HEK293 (cell line): Measurements from ENCODE around the gene TMEM63A.

ENCODE experiments used
- FEZF1 ChIP-seq: fragments of 450-650 bp; formaldehyde crosslinking; IDR thresholded peaks from 2 replicates; pipeline ENCODE4 v1.5.1; 2016; ENCODE audit warnings: missing biosample characterization, missing genetic modification characterization
- GLIS1 ChIP-seq: fragments of 450-650 bp; formaldehyde crosslinking; IDR thresholded peaks from 2 replicates; pipeline ENCODE4 v1.5.1; 2016; ENCODE audit warnings: missing biosample characterization, missing genetic modification characterization
- KLF7 ChIP-seq: fragments of 450-650 bp; formaldehyde crosslinking; IDR thresholded peaks from 2 replicates; pipeline ENCODE4 v1.5.1; 2016; ENCODE audit warnings: missing biosample characterization, missing genetic modification characterization, borderline replicate concordance
- KLF9 ChIP-seq: fragments of 450-650 bp; formaldehyde crosslinking; IDR thresholded peaks from 2 replicates; pipeline ENCODE4 v1.5.1; 2016; ENCODE audit warnings: missing biosample characterization, missing genetic modification characterization, low read depth
- MEIS1 ChIP-seq: sonication (generic); formaldehyde crosslinking; IDR thresholded peaks from 2 replicates; pipeline ENCODE4 v1.8.1; 2022; ENCODE audit warnings: missing genetic modification reagents, mild to moderate bottlenecking, borderline replicate concordance
- MZF1 ChIP-seq: fragments of 450-650 bp; formaldehyde crosslinking; IDR thresholded peaks from 2 replicates; pipeline ENCODE4 v1.5.1; 2017; ENCODE audit warnings: missing biosample characterization, missing genetic modification characterization, borderline replicate concordance
- PRDM10 ChIP-seq: fragments of 450-650 bp; formaldehyde crosslinking; IDR thresholded peaks from 2 replicates; pipeline ENCODE4 v1.5.1; 2016; ENCODE audit warnings: missing biosample characterization, missing genetic modification characterization
- TRIM28 ChIP-seq: IDR thresholded peaks from 2 replicates; pipeline ENCODE4 v1.6.1; 2011; ENCODE audit warnings: low read length, control low read depth, borderline replicate concordance
- TSHZ1 ChIP-seq: fragments of 450-650 bp; formaldehyde crosslinking; IDR thresholded peaks from 2 replicates; pipeline ENCODE4 v1.5.1; 2016; ENCODE audit warnings: missing biosample characterization, missing genetic modification characterization, borderline replicate concordance
- ZBTB21 ChIP-seq: fragments of 450-650 bp; formaldehyde crosslinking; IDR thresholded peaks from 2 replicates; pipeline ENCODE4 v1.5.1; 2017; ENCODE audit warnings: missing biosample characterization, missing genetic modification characterization
- ZBTB6 ChIP-seq: fragments of 450-650 bp; formaldehyde crosslinking; IDR thresholded peaks from 2 replicates; pipeline ENCODE4 v1.5.1; 2017; ENCODE audit warnings: missing biosample characterization, missing genetic modification characterization
- ZBTB8A ChIP-seq: fragments of 450-650 bp; formaldehyde crosslinking; IDR thresholded peaks from 2 replicates; pipeline ENCODE4 v1.5.1; 2016; ENCODE audit warnings: missing biosample characterization, missing genetic modification characterization
- ZNF16 ChIP-seq: fragments of 450-650 bp; formaldehyde crosslinking; IDR thresholded peaks from 2 replicates; pipeline ENCODE4 v1.5.1; 2016; ENCODE audit warnings: low read depth, missing biosample characterization, missing genetic modification characterization
- ZNF169 ChIP-seq: fragments of 450-650 bp; formaldehyde crosslinking; IDR thresholded peaks from 2 replicates; pipeline ENCODE4 v1.5.1; 2016; ENCODE audit warnings: missing biosample characterization, missing genetic modification characterization
- ZNF184 ChIP-seq: fragments of 450-650 bp; IDR thresholded peaks from 2 replicates; pipeline ENCODE4 v1.5.1; 2018; ENCODE audit warnings: missing biosample characterization, mild to moderate bottlenecking, missing genetic modification characterization
- ZNF24 ChIP-seq: fragments of 450-650 bp; formaldehyde crosslinking; IDR thresholded peaks from 2 replicates; pipeline ENCODE4 v1.5.1; 2016; ENCODE audit warnings: missing biosample characterization, missing genetic modification characterization
- ZNF280C ChIP-seq: fragments of 450-650 bp; formaldehyde crosslinking; IDR thresholded peaks from 2 replicates; pipeline ENCODE4 v1.5.1; 2016; ENCODE audit warnings: missing biosample characterization, missing genetic modification characterization
- ZNF558 ChIP-seq: fragments of 450-650 bp; formaldehyde crosslinking; IDR thresholded peaks from 2 replicates; pipeline ENCODE4 v1.5.1; 2016; ENCODE audit warnings: missing biosample characterization, missing genetic modification characterization
- ZNF600 ChIP-seq: fragments of 450-650 bp; formaldehyde crosslinking; IDR thresholded peaks from 2 replicates; pipeline ENCODE4 v1.5.1; 2016; ENCODE audit warnings: missing biosample characterization, missing genetic modification characterization
- ZNF645 ChIP-seq: fragments of 450-650 bp; formaldehyde crosslinking; IDR thresholded peaks from 2 replicates; pipeline ENCODE4; 2016; ENCODE audit warnings: missing biosample characterization, missing genetic modification characterization
- ZNF664 ChIP-seq: fragments of 450-650 bp; formaldehyde crosslinking; IDR thresholded peaks from 2 replicates; pipeline ENCODE4 v1.5.1; 2016; ENCODE audit warnings: missing biosample characterization, missing genetic modification characterization
- ZNF677 ChIP-seq: fragments of 450-650 bp; IDR thresholded peaks from 2 replicates; pipeline ENCODE4 v1.5.0; 2018; ENCODE audit warnings: missing biosample characterization, mild to moderate bottlenecking, missing genetic modification characterization, moderate library complexity
- ZSCAN18 ChIP-seq: fragments of 450-650 bp; formaldehyde crosslinking; IDR thresholded peaks from 2 replicates; pipeline ENCODE4 v1.5.1; 2016; ENCODE audit warnings: missing biosample characterization, missing genetic modification characterization
- ZSCAN5A ChIP-seq: fragments of 450-650 bp; formaldehyde crosslinking; IDR thresholded peaks from 2 replicates; pipeline ENCODE4 v1.5.1; 2016; ENCODE audit warnings: missing biosample characterization, missing genetic modification characterization

The TMEM63A gene

GRCh38 chr1:225923692-225924555, 41.7 kb upstream of the TMEM63A start, which contains the start of gene PYCR2 (continued):
- TF ChIP-seq KLF9 (tag by site-specific recombination): no peak; the same call in none of the 2 replicates
- no peak; the same call in 1 of the 2 replicates for TF ChIP-seq KLF7
- peak; percentile 35; the same call in 1 of the 2 replicates for TF ChIP-seq ZSCAN18 (tag by site-specific recombination)
- TF ChIP-seq ZBTB8A (tag by site-specific recombination): peak; percentile 98
- TF ChIP-seq TRIM28: peak; percentile 20; the same call in 1 of the 2 replicates
- TF ChIP-seq ZNF558 (tag by site-specific recombination): no peak
- peak; percentile 98 for TF ChIP-seq PRDM10 (tag by site-specific recombination)
- TF ChIP-seq ZBTB21 (tag by site-specific recombination): no peak
- TF ChIP-seq ZNF24 (tag by site-specific recombination): peak; percentile 49; the same call in 1 of the 2 replicates
- TF ChIP-seq ZNF645 (tag by site-specific recombination): no peak
- TF ChIP-seq FEZF1: no peak; the same call in 1 of the 2 replicates
- TF ChIP-seq ZNF280C (tag by site-specific recombination): no peak
- TF ChIP-seq ZBTB6 (tag by site-specific recombination): no peak; the same call in 1 of the 2 replicates
- no peak for TF ChIP-seq ZNF184 (tag by site-specific recombination)
- no peak; the same call in 1 of the 2 replicates for TF ChIP-seq TSHZ1 (tag by site-specific recombination)
- TF ChIP-seq ZNF677 (tag by site-specific recombination): no peak
- no peak; the same call in 1 of the 2 replicates for TF ChIP-seq MZF1
- no peak for TF ChIP-seq ZNF664 (tag by site-specific recombination)
- no peak for TF ChIP-seq ZNF16 (tag by site-specific recombination)
- TF ChIP-seq ZSCAN5A (tag by site-specific recombination): peak; percentile 95; the same call in 1 of the 2 replicates
- TF ChIP-seq MEIS1 (CRISPR knock-in tag): no peak
- no peak; the same call in 1 of the 2 replicates for TF ChIP-seq ZNF600 (tag by site-specific recombination)
- peak; percentile 99 for TF ChIP-seq GLIS1 (tag by site-specific recombination)
- TF ChIP-seq ZNF169 (tag by site-specific recombination): no peak
